GM04503 (cell line): ENCODE data around the gene CUL1.
"Not testable (repeated sequence)": the region's sequence is repeated elsewhere in the genome, so short reads cannot be mapped to it uniquely, and the experiment has no call there.

Source experiments
- DNase-seq: peaks from one replicate; pipeline ENCODE4 v3.0.0-alpha.2; 2012; ENCODE audit warnings: low read depth

CUL1 gene

GRCh38 chr7:148697256-148698006, 1.3 kb upstream of the CUL1 start:
- DNase-seq, result no peak

GRCh38 chr7:148698007-148698396, 701 bp upstream of the CUL1 start:
- no peak for DNase-seq

GRCh38 chr7:148699024-148699781, 500 bp downstream of the CUL1 start:
- DNase-seq, result no peak

GRCh38 chr7:148699782-148700629, 1.3 kb downstream of the CUL1 start:
- no peak for DNase-seq

DNA sequence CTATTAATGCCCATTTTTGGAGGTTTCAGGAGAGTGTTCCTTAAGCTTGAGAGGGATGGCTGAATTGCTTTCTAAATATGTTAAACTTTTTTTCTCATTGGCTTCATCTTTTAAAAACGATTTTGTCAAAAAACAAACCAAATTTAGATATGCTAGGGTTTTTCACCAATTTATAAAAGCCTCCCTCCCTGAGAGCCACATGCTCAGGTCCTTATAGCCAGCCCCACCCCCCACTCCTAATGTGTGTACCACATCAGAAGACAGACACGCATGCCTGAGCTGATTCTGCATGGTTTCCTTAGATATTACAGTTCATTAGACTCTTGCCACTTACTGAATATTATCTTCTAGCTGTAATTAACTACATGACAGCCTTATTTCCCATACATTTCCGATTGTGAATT, 2.0 kb downstream of the CUL1 start:
- no peak for DNase-seq

GRCh38 chr7:148701414-148701813, 2.7 kb downstream of the CUL1 start:
- no peak for DNase-seq

DNA sequence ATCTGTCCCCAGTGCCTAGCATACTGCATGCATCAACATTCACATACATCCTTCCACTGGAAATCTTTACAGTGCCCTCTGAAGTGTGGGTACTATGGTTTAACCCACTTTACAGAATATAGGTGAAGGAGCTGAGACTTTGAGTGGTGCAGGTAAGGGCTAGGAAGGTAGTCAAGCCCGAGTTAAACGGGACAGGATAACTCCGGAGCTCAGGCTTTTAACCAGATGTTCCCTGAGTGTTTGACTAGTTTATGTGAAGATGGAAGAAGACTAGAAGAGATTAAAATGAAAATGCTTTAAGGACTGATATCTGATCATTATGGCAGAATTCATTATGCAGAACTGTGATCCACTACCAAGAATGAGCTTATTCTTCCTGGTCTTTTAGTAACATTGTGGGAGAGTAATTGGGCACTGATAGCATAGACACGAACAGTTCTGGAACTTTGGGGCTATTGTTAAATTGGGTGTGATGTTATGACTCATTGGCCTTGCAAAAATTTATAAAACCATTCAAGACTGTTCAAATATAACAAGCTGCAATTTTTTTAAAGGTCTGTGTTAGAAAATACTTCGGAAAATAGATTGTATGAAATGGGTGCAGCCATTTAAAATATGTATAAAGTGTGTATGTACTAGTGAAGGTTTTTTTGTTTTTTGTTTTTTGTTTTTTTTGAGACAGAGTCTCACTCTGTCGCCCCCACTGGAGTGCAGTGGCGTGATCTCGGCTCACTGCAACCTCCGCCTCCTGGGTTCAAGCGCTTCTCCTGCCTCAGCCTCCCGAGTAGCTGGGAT, 4.4 kb downstream of the CUL1 start:
- DNase-seq, result no peak

DNA sequence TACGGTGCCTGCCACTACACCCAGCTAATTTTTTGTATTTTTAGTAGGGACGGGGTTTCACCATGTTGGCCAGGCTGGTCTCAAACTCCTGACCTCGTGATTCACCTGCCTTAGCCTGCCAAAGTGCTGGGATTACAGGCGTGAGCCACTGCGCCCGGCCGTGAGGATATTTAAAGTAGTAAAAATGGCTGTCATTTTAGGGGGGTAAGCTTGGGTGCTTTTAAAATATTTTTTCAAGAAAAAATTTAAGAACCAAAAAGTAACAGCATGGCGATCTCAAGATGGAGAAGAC, 4.9 kb downstream of the CUL1 start:
- DNase-seq, result not testable (repeated sequence)

GRCh38 chr7:148704189-148704588, 5.5 kb downstream of the CUL1 start:
- DNase-seq, result no peak

- no peak for DNase-seq
Observed at GRCh38 chr7:148704970-148705369, 6.3 kb downstream of the CUL1 start.

GRCh38 chr7:148706368-148706767, 7.7 kb downstream of the CUL1 start:
- DNase-seq, result no peak

- DNase-seq, result no peak
Observed at GRCh38 chr7:148708026-148708885, 9.6 kb downstream of the CUL1 start.

DNA sequence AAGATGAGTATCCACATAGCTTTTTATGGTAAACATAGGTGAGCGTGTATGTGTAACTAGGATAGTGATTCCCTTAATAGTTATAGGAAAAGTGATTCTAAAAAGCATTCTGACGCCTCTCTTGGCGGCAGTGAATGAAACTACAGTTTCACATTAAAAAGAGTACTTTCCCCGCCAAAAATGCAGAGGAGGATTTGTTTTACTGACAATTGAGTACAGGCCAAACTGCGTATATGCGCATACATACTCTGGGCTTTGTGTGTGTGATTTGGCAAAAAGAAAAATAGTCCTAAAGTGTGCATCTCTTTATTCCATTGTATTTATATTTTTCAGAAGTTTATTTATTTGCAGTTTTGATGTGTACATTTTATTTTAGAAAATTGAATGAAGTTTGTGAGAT, 10.3 kb downstream of the CUL1 start:
- no peak for DNase-seq

DNA sequence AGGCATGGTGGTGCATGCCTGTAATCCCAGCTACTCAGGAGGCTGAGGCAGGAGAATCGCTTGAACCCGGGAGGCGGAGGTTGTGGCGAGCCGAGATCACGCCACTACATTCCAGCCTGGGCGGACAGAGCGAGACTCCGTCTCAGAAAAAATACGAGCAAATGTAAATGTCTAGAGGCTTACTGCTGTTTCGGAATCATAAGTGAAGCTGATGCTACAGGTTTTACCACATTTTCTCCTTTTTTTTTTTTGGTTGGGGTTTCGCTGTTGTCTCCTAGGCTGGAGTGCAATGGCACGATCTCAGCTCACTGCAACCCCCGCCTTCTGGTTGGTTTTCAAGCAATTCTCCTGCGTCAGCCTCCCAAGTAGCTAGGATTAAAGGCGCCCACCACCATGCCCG, 11.7 kb downstream of the CUL1 start:
- not testable (repeated sequence) for DNase-seq

DNA sequence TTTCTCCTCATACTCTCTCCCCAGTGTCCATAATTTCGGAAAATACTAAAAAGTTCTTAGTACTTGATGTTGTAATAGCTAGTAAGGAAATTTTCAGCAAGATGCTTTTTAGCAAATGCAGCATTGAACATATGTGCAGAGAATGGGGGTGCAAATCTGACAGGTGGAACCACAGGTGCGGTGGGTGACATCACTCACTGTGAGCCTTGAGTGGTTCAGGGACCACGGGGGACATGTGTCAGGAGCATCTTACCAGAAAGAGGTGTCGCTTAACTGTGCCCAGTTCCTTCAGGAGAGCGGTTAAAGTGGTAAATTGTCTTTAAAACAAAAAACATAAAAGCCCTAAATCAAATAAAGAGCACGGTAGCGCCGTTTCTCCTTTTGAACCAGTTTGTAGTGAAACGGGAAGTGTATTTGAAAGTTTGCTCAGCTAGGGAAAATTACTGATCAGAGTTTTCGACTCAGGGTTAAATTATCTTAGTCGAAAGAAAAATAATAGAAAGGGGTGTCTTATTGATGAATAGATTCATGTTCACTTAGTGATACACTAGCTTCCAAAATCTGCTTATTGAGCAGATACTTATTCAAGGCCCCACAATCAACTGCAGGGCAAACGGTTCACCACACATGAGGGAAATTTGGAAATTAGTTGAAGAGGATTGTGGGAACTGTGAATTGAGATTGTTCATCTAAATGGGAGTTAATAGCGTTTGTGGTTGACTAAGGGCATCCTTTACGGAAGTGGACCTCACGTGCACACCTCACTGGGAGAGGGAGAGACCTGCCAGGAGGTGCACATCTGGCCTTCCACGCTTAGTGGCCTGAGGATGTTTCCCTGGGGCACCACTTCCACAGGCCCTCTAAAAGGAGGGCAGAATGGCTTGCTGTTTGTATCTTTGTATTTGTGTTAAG, 12.7 kb downstream of the CUL1 start:
- no peak for DNase-seq

- DNase-seq, result no peak
Observed at GRCh38 chr7:148712678-148713329, 14.1 kb downstream of the CUL1 start.

- no peak for DNase-seq
Observed at GRCh38 chr7:148714498-148714897, 15.8 kb downstream of the CUL1 start.

- no peak for DNase-seq
Observed at GRCh38 chr7:148715027-148715426, 16.3 kb downstream of the CUL1 start.

- no peak for DNase-seq
Observed at GRCh38 chr7:148717266-148717793, 18.6 kb downstream of the CUL1 start.
